ENCODE data around the gene NR1D2.
"Not testable (repeated sequence)": the region's sequence is repeated elsewhere in the genome, so short reads cannot be mapped to it uniquely, and the experiment has no call there.

Gene NR1D2

DNA sequence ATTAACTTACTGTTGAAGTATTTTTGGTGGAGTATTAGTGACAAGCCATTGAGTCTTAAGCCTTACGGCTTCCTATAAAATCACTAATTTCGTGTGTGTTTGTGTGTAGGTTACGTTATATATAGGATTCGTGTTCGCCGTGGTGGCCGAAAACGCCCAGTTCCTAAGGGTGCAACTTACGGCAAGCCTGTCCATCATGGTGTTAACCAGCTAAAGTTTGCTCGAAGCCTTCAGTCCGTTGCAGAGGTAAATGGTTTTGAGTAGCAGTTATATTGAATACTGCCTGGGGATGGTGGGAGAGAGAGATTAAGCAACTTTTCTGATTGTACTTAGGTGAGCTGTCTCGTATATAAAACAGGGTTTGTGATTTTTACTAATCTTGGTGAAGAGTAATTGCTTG, 26.8 kb upstream of the NR1D2 start:
- H3K4me3 Mint-ChIP-seq = peak overlapping the region; percentile 74
- intact Hi-C loops (cut with micrococcal nuclease); H3K27me3 Mint-ChIP-seq; H3K9me3 Mint-ChIP-seq: not testable (repeated sequence)
- peaks cover 42% of the 10 kb centered on the region for H3K4me1 Mint-ChIP-seq (ENCODE audit: low read depth)
- H3K36me3 Mint-ChIP-seq (ENCODE audit: low read depth) = peaks cover 62% of the 10 kb centered on the region
- peak overlapping the region; percentile 99 for H3K27ac Mint-ChIP-seq

DNA sequence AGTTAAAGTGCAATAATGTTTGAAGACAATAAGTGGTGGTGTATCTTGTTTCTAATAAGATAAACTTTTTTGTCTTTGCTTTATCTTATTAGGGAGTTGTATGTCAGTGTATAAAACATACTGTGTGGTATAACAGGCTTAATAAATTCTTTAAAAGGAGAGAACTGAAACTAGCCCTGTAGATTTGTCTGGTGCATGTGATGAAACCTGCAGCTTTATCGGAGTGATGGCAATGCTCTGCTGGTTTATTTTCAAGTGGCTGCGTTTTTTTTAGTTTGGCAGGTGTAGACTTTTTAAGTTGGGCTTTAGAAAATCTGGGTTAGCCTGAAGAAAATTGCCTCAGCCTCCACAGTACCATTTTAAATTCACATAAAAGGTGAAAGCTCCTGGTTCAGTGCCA, 25.5 kb upstream of the NR1D2 start:
- Mint-ChIP-seq H3K36me3 (ENCODE audit: low read depth) (peaks cover 62% of the 10 kb centered on the region), H3K9me3 (no peaks in the 10 kb centered on the region), H3K27me3 (no peaks in the 10 kb centered on the region), H3K4me1 (ENCODE audit: low read depth) (peaks cover 38% of the 10 kb centered on the region), H3K4me3 (no peak overlapping the region), H3K27ac (no peak overlapping the region)
- intact Hi-C loops (cut with micrococcal nuclease) = no loop called here

GRCh38 chr3:23920151-23920655, 24.9 kb upstream of the NR1D2 start:
- H3K36me3 Mint-ChIP-seq (ENCODE audit: low read depth) = peaks cover 62% of the 10 kb centered on the region
- peaks cover 34% of the 10 kb centered on the region for H3K4me1 Mint-ChIP-seq (ENCODE audit: low read depth)
- intact Hi-C loops (cut with micrococcal nuclease) = no loop called here
- no peaks in the 10 kb centered on the region for H3K9me3 Mint-ChIP-seq
- H3K27ac Mint-ChIP-seq = peak overlapping the region; percentile 56
- H3K4me3 Mint-ChIP-seq = no peak overlapping the region
- no peaks in the 10 kb centered on the region for H3K27me3 Mint-ChIP-seq

DNA sequence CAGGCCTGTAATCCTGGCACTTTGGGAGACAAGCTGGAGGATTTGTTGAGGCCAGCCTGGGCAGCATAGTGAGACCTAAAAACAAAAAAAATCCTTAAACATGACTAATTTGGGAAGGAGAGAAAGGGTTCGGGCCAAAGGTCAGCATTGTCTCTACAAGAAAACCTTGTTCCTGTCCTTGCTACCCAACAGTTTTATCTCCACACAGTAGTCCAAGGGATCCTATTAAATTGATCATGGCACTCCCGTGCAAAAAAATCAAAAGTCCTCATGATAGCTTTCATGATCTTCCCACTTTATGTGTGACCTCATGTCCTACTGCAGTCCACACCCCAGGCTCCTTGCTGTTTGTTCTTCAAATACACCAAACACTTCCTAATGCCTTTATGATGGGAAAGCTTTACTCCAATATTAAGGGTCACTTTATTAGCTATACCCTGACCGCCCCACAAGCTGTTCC, 24.0 kb upstream of the NR1D2 start:
- no peaks in the 10 kb centered on the region for H3K27me3 Mint-ChIP-seq
- H3K4me1 Mint-ChIP-seq (ENCODE audit: low read depth) = peaks cover 26% of the 10 kb centered on the region
- H3K27ac Mint-ChIP-seq = peak overlapping the region; percentile 56
- H3K9me3 Mint-ChIP-seq = peaks cover 2% of the 10 kb centered on the region
- peaks cover 62% of the 10 kb centered on the region for H3K36me3 Mint-ChIP-seq (ENCODE audit: low read depth)
- H3K4me3 Mint-ChIP-seq = no peak overlapping the region
- intact Hi-C loops (cut with micrococcal nuclease) = no loop called here

- intact Hi-C loops (cut with micrococcal nuclease) = no loop called here
- H3K36me3 Mint-ChIP-seq (ENCODE audit: low read depth) = peaks cover 36% of the 10 kb centered on the region
- no peak overlapping the region for H3K27ac Mint-ChIP-seq
- H3K4me1 Mint-ChIP-seq (ENCODE audit: low read depth) = peaks cover 28% of the 10 kb centered on the region
- peaks cover 9% of the 10 kb centered on the region for H3K9me3 Mint-ChIP-seq
- H3K4me3 Mint-ChIP-seq = no peak overlapping the region
- no peaks in the 10 kb centered on the region for H3K27me3 Mint-ChIP-seq
These were observed 21.3 kb upstream of the NR1D2 start for GRCh38 chr3:23923786-23924185.

GRCh38 chr3:23926246-23926645, 18.8 kb upstream of the NR1D2 start:
- Mint-ChIP-seq H3K27me3 (no peaks in the 10 kb centered on the region), H3K36me3 (ENCODE audit: low read depth) (peaks cover 11% of the 10 kb centered on the region), H3K27ac (no peak overlapping the region), H3K9me3 (peaks cover 9% of the 10 kb centered on the region), H3K4me3 (peak overlapping the region; percentile 10), H3K4me1 (ENCODE audit: low read depth) (peaks cover 16% of the 10 kb centered on the region)
- intact Hi-C loops (cut with micrococcal nuclease) = no loop called here

- Mint-ChIP-seq H3K4me1 (ENCODE audit: low read depth) (peaks cover 21% of the 10 kb centered on the region), H3K27ac (no peak overlapping the region), H3K36me3 (ENCODE audit: low read depth) (peaks cover 6% of the 10 kb centered on the region), H3K27me3 (no peaks in the 10 kb centered on the region), H3K4me3 (no peak overlapping the region), H3K9me3 (peaks cover 9% of the 10 kb centered on the region)
- intact Hi-C loops (cut with micrococcal nuclease) = no loop called here
These were observed 18.4 kb upstream of the NR1D2 start for GRCh38 chr3:23926736-23927135.

DNA sequence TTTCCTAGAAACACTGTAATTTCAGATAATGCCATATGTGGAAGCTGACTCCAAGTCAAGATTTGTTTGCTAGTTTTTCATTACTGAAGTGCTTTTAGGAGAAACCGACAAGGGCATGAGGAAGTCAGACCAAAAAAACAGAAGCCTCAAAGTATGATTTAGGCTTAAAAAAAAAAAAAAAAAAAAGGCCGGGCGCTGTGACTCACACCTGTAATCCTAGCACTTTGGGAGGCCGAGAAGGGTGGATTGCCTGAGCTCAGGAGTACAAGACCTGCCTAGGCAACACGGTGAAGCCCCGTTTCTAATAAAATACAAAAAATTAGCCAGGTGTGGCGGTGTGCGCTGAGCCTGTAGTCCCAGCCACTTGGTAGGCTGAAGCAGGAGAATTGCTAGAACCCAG, 16.6 kb upstream of the NR1D2 start:
- intact Hi-C loops (cut with micrococcal nuclease) = no loop called here
- H3K4me3 Mint-ChIP-seq = no peak overlapping the region
- H3K9me3 Mint-ChIP-seq = peaks cover 9% of the 10 kb centered on the region
- H3K4me1 Mint-ChIP-seq (ENCODE audit: low read depth) = peaks cover 37% of the 10 kb centered on the region
- H3K27me3 Mint-ChIP-seq = no peaks in the 10 kb centered on the region
- H3K27ac Mint-ChIP-seq = peak overlapping the region; percentile 27
- H3K36me3 Mint-ChIP-seq (ENCODE audit: low read depth) = no peaks in the 10 kb centered on the region

DNA sequence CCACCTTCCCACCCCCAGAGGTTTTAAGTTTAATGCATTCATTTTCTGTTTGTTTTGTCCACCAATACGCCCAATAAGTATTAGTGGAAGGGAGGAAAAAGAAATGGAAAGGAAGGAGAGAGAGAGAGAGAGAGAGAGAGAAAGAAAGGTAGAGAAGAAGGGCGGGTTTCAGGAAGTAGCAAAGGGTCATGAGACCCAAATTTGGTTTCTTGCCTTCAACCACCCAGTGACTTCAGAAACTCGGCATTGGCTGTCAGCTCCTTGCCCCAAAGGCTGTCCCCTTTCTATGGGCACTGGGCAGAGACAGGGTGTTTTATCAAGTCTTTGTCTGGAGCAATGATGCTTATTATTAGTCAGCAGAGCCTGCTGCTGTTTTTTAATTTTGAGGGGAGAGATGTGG, 13.5 kb upstream of the NR1D2 start:
- Mint-ChIP-seq H3K27ac (no peak overlapping the region), H3K9me3 (peaks cover 1% of the 10 kb centered on the region), H3K4me1 (ENCODE audit: low read depth) (peaks cover 31% of the 10 kb centered on the region), H3K36me3 (ENCODE audit: low read depth) (no peaks in the 10 kb centered on the region), H3K27me3 (no peaks in the 10 kb centered on the region), H3K4me3 (no peak overlapping the region)
- intact Hi-C loops (cut with micrococcal nuclease) = no loop called here

DNA sequence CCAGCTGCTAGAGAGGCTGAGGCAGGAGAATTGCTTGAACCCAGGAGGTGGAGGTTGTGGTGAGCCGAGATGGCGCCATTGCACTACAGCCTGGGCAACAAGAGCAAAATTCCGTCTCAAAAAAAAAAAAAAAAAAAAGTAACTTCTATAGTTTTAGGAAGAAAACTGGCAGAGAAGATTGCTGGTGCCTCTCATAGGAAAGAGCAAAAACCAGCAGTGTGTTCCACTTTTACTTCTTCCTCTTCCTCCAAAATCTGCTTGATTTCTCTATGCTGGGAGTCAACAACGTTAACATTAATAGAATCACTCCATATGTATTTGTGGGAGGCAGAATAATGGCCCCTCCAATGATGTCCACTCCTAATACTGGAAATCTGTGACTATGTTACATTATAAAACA, 12.5 kb upstream of the NR1D2 start:
- intact Hi-C loops (cut with micrococcal nuclease) = no loop called here
- Mint-ChIP-seq H3K27me3 (no peaks in the 10 kb centered on the region), H3K4me1 (ENCODE audit: low read depth) (peaks cover 30% of the 10 kb centered on the region), H3K36me3 (ENCODE audit: low read depth) (no peaks in the 10 kb centered on the region), H3K27ac (peak overlapping the region; percentile 48), H3K9me3 (no peaks in the 10 kb centered on the region), H3K4me3 (no peak overlapping the region)

GRCh38 chr3:23934253-23934652, 10.8 kb upstream of the NR1D2 start:
- intact Hi-C loops (cut with micrococcal nuclease) = no loop called here
- Mint-ChIP-seq H3K27ac (no peak overlapping the region), H3K27me3 (peaks cover 2% of the 10 kb centered on the region), H3K9me3 (peaks cover 11% of the 10 kb centered on the region), H3K36me3 (ENCODE audit: low read depth) (no peaks in the 10 kb centered on the region), H3K4me1 (ENCODE audit: low read depth) (peaks cover 24% of the 10 kb centered on the region), H3K4me3 (no peak overlapping the region)

- H3K27me3 Mint-ChIP-seq = peaks cover 4% of the 10 kb centered on the region
- intact Hi-C loops (cut with micrococcal nuclease) = no loop called here
- peaks cover 12% of the 10 kb centered on the region for H3K9me3 Mint-ChIP-seq
- H3K36me3 Mint-ChIP-seq (ENCODE audit: low read depth) = no peaks in the 10 kb centered on the region
- H3K27ac Mint-ChIP-seq = no peak overlapping the region
- peaks cover 11% of the 10 kb centered on the region for H3K4me1 Mint-ChIP-seq (ENCODE audit: low read depth)
- no peak overlapping the region for H3K4me3 Mint-ChIP-seq
These were observed 7.8 kb upstream of the NR1D2 start for GRCh38 chr3:23937296-23937695.

DNA sequence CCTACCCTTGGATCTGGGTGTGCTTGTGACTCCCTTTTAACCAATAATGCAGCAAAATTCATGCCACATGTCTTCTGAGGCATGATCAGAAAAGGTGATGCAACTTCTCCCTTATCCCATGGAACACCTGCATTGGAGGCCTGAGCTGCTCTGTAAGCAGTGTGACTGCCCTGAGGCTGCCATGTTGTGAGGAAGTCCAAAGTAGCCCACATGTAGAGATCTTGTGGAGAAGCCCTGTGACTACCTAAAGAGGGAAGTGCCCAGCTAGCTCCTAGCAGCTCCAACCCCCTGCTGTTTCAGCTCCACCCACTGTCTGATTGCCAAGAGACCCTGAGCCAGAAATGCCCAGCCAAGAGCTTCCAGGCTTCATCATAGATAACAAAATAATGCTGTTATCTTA, 6.4 kb upstream of the NR1D2 start:
- Mint-ChIP-seq H3K4me3 (no peak overlapping the region), H3K4me1 (ENCODE audit: low read depth) (peaks cover 3% of the 10 kb centered on the region), H3K27ac (no peak overlapping the region), H3K27me3 (peaks cover 18% of the 10 kb centered on the region), H3K9me3 (peaks cover 12% of the 10 kb centered on the region), H3K36me3 (ENCODE audit: low read depth) (no peaks in the 10 kb centered on the region)
- intact Hi-C loops (cut with micrococcal nuclease) = no loop called here

- Mint-ChIP-seq H3K4me3 (no peak overlapping the region), H3K4me1 (ENCODE audit: low read depth) (peaks cover 15% of the 10 kb centered on the region), H3K9me3 (peaks cover 12% of the 10 kb centered on the region), H3K27ac (no peak overlapping the region), H3K27me3 (peaks cover 29% of the 10 kb centered on the region), H3K36me3 (ENCODE audit: low read depth) (peaks cover 7% of the 10 kb centered on the region)
- intact Hi-C loops (cut with micrococcal nuclease) = no loop called here
These were observed 4.3 kb upstream of the NR1D2 start for GRCh38 chr3:23940775-23941174.

DNA sequence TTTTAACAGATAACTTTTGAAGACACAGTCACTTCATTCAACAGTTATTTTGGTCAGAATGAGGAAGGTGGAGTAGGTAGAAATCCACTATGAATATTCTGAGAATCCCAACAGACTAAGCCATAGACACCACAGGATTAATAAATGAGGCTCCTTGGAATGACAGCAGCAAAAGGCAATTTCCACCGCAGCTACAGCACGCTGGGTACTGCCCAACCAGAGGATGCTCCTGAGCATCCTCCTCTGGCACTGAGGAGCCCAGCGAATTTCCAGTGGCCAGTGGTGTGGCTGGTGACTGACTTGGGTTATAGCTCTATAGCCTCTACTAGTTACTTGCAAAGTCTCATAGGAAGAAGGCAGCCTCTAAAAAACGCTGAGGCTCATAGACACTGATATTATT, 3.6 kb upstream of the NR1D2 start:
- intact Hi-C loops (cut with micrococcal nuclease) = no loop called here
- Mint-ChIP-seq H3K27ac (no peak overlapping the region), H3K4me3 (no peak overlapping the region), H3K36me3 (ENCODE audit: low read depth) (peaks cover 7% of the 10 kb centered on the region), H3K27me3 (peaks cover 29% of the 10 kb centered on the region), H3K4me1 (ENCODE audit: low read depth) (peaks cover 15% of the 10 kb centered on the region), H3K9me3 (peaks cover 12% of the 10 kb centered on the region)
